Caco-2 (cell line): ENCODE measurements around the gene EXOC3L2. TPM values are rescaled to one million over a fixed set of nuclear protein-coding genes. Genes with fewer than 3 reads are reported as not detected.

ENCODE experiments used
- BruUV-seq: library from RNA; stranded (reverse); fragments of 400-500 nt; replicated peaks from 2 replicates; lab custom pipeline; 2021; lab: Mats Ljungman, UMichigan
- CTCF ChIA-PET: fragments of 300-600 bp; sonication (Branson Sonifier 250); formaldehyde crosslinking; loops from one replicate; lab custom pipeline; 2022; ENCODE audit warnings: antibody characterized with exemption; lab: Charles Lee
- POLR2A ChIA-PET: fragments of 300-600 bp; sonication (Branson Sonifier 250); formaldehyde crosslinking; loops from one replicate; lab custom pipeline; 2022; ENCODE audit warnings: antibody characterized with exemption; lab: Charles Lee
- DNase-seq, 2 experiments: peaks; one replicate each; pipeline versions ENCODE4 v3.0.0 to v3.0.0-alpha.2; 2020 to 2022
- H3K27me3 ChIP-seq: replicated peaks from 2 replicates; pipeline ENCODE4 v1.6.0; 2011; ENCODE audit warnings: low read length; ENCODE audit not compliant: control insufficient read depth, insufficient read depth
- H3K36me3 ChIP-seq: 2 replicates; pipeline ENCODE4 v1.5.1; 2011; ENCODE audit warnings: low read length; ENCODE audit not compliant: control insufficient read depth, insufficient read depth
- H3K4me1 ChIP-seq: fragments of 250-450 bp; sonication (Bioruptor Pico); 2 replicates; pipeline ENCODE4 v1.5.1; 2020; ENCODE audit warnings: mild to moderate bottlenecking
- H3K4me3 ChIP-seq: 2 replicates; pipeline ENCODE4 v1.5.1; 2011; ENCODE audit warnings: low read depth, mild to moderate bottlenecking, control low read depth, low read length
- H3K9me3 ChIP-seq: fragments of 250-450 bp; sonication (Bioruptor Pico); 2 replicates; pipeline ENCODE4 v1.5.1; 2020; ENCODE audit warnings: mild to moderate bottlenecking, moderate library complexity
- H3K27ac Mint-ChIP-seq: one replicate; pipeline ENCODE4 v1.8.0; 2022; ENCODE audit warnings: mixed read lengths; ENCODE audit not compliant: unreplicated experiment
- H3K27me3 Mint-ChIP-seq: one replicate; pipeline ENCODE4 v1.8.0; 2022; ENCODE audit warnings: mixed read lengths; ENCODE audit not compliant: insufficient read depth, unreplicated experiment
- H3K36me3 Mint-ChIP-seq: one replicate; pipeline ENCODE4 v1.8.0; 2022; ENCODE audit warnings: mild to moderate bottlenecking, mixed read lengths; ENCODE audit not compliant: insufficient read depth, unreplicated experiment
- H3K4me1 Mint-ChIP-seq: one replicate; pipeline ENCODE4 v1.8.0; 2022; ENCODE audit warnings: low read depth, mixed read lengths; ENCODE audit not compliant: unreplicated experiment
- H3K4me3 Mint-ChIP-seq: one replicate; pipeline ENCODE4 v1.8.0; 2022; ENCODE audit warnings: mild to moderate bottlenecking, moderate library complexity, mixed read lengths; ENCODE audit not compliant: unreplicated experiment
- H3K9me3 Mint-ChIP-seq: one replicate; pipeline ENCODE4 v1.8.0; 2022; ENCODE audit warnings: mixed read lengths; ENCODE audit not compliant: unreplicated experiment
- CTCF ChIP-seq, 2 experiments: fragments of 200-600 bp in 1 of 2; IDR thresholded peaks; 1 replicate in 1 of 2; 2 replicates in 1 of 2; pipeline versions ENCODE4 v1.5.1 to v1.8.0; 2011 to 2022; ENCODE audit warnings: antibody characterized with exemption in 1 of 2, control low read depth in 1 of 2, inconsistent platforms in 1 of 2, low read depth in 1 of 2, low read length in 1 of 2, mild to moderate bottlenecking in 1 of 2, moderate library complexity in 1 of 2; ENCODE audit not compliant: insufficient read depth in 1 of 2, severe bottlenecking in 1 of 2, unreplicated experiment in 1 of 2
- intact Hi-C: fragments of 100-400 bp; cut with micrococcal nuclease; formaldehyde crosslinking; loops from one replicate; pipeline ENCODE4 v1.10.0; 2022; ENCODE audit not compliant: unreplicated experiment
- total RNA-seq: library from RNA; stranded (reverse); gene quantifications from 2 replicates; pipeline ENCODE4 v1.2.3, GENCODE V29; 2022

The EXOC3L2 gene
- total RNA-seq, 1 experiment from 2014 or later = not detected

GRCh38 chr19:45247136-45247535, 1.9 kb upstream of the EXOC3L2 start:
- BruUV-seq = no TSS peak
- Mint-ChIP-seq H3K36me3 (peaks cover 6% of the 10 kb centered on the region), H3K4me1 (peaks cover 7% of the 10 kb centered on the region), H3K4me3 (no peak overlapping the region), H3K27ac (no peak overlapping the region), H3K27me3 (peaks cover 2% of the 10 kb centered on the region), H3K9me3 (no peaks in the 10 kb centered on the region)
- Histone ChIP-seq H3K27me3 (no peaks in the 10 kb centered on the region), H3K4me3 (no peak overlapping the region), H3K9me3 (no peaks in the 10 kb centered on the region), H3K36me3 (no peaks in the 10 kb centered on the region), H3K4me1 (peaks cover 3% of the 10 kb centered on the region; the same call in 1 of the 2 replicates)
- CTCF ChIA-PET = no interaction called here
- intact Hi-C loops = loop anchor here (5.0 kb wide), 1 partner anchor 85 kb away; the partner anchor contains the start of gene NKPD1
- POLR2A ChIA-PET = interaction anchor here (0.5 kb wide), 1 partner anchor 107 kb away, joined by 3 read pairs; no protein-coding TSS in a partner anchor
- DNase-seq = no peak
- no peak for TF ChIP-seq CTCF (IDR thresholded peaks at IDR 0.05; ENCODE audit: insufficient read depth in 1 of 2, low read depth in 1 of 2, low read length in 1 of 2, severe bottlenecking in 1 of 2, unreplicated experiment in 1 of 2)

- no peak overlapping the region for H3K4me3 ChIP-seq
- H3K4me1 ChIP-seq = 0 out of 2 replicates have a peak, but pooled peaks cover 3% of the 10 kb centered on the region
- Mint-ChIP-seq H3K27me3 (peaks cover 2% of the 10 kb centered on the region), H3K9me3 (no peaks in the 10 kb centered on the region), H3K27ac (peak overlapping the region; percentile 23), H3K4me1 (peaks cover 4% of the 10 kb centered on the region), H3K4me3 (no peak overlapping the region), H3K36me3 (peaks cover 4% of the 10 kb centered on the region)
- no peaks in the 10 kb centered on the region for H3K36me3 ChIP-seq
- no TSS peak for BruUV-seq
- H3K9me3 ChIP-seq = no peaks in the 10 kb centered on the region
- DNase-seq = no peak
- no peak for TF ChIP-seq CTCF (IDR thresholded peaks at IDR 0.05; ENCODE audit: insufficient read depth in 1 of 2, low read depth in 1 of 2, low read length in 1 of 2, severe bottlenecking in 1 of 2, unreplicated experiment in 1 of 2)
- POLR2A ChIA-PET = no interaction called here
- CTCF ChIA-PET = no interaction called here
- intact Hi-C loops = loop anchor here (5.0 kb wide), 1 partner anchor 84 kb away; the partner anchor contains the start of gene NKPD1
- H3K27me3 ChIP-seq = no peaks in the 10 kb centered on the region
Measured at GRCh38 chr19:45245826-45246225, 619 bp upstream of the EXOC3L2 start.

GRCh38 chr19:45244133-45244794, 943 bp downstream of the EXOC3L2 start:
- Mint-ChIP-seq H3K36me3 (no peaks in the 10 kb centered on the region), H3K4me1 (no peaks in the 10 kb centered on the region), H3K27ac (no peak overlapping the region), H3K9me3 (no peaks in the 10 kb centered on the region), H3K4me3 (no peak overlapping the region), H3K27me3 (peaks cover 2% of the 10 kb centered on the region)
- TF ChIP-seq CTCF (IDR thresholded peaks at IDR 0.05; ENCODE audit: insufficient read depth in 1 of 2, low read depth in 1 of 2, low read length in 1 of 2, severe bottlenecking in 1 of 2, unreplicated experiment in 1 of 2) = no peak
- Histone ChIP-seq H3K4me3 (no peak overlapping the region), H3K4me1 (0 out of 2 replicates have a peak, but pooled peaks cover 3% of the 10 kb centered on the region), H3K27me3 (no peaks in the 10 kb centered on the region), H3K9me3 (no peaks in the 10 kb centered on the region), H3K36me3 (no peaks in the 10 kb centered on the region)
- ChIA-PET POLR2A (no interaction called here), CTCF (no interaction called here)
- intact Hi-C loops = no loop called here
- no peak for DNase-seq
- no TSS peak for BruUV-seq
